Smooth muscle cell (in vitro differentiated cells): ENCODE measurements around the gene TACR1. TPM values are rescaled to one million over a fixed set of nuclear protein-coding genes. Genes with fewer than 3 reads are reported as not detected.
"Not testable (repeated sequence)": the region's sequence is repeated elsewhere in the genome, so short reads cannot be mapped to it uniquely, and the experiment has no call there.

ENCODE experiments used
- DNase-seq: peaks from one replicate; lab custom pipeline; 2025; ENCODE audit not compliant: unreplicated experiment; lab: John Stamatoyannopoulos, UW
- H2AFZ ChIP-seq: fragments of 200-600 bp; sonication (generic); 2 replicates; pipeline ENCODE4 v1.6.0; 2016; ENCODE audit warnings: antibody characterized with exemption, low read depth, mild to moderate bottlenecking
- H3F3A ChIP-seq: fragments of 200-600 bp; sonication (generic); 2 replicates; pipeline ENCODE4 v1.6.0; 2017; ENCODE audit warnings: antibody characterized with exemption, low read depth
- H3K27ac ChIP-seq: fragments of 200-600 bp; sonication (generic); 2 replicates; pipeline ENCODE4 v1.5.1; 2016; ENCODE audit warnings: low read depth, mild to moderate bottlenecking
- H3K27me3 ChIP-seq: fragments of 200-600 bp; sonication (generic); 2 replicates; pipeline ENCODE4 v1.6.1; 2016; ENCODE audit warnings: low read depth, mild to moderate bottlenecking
- H3K36me3 ChIP-seq: fragments of 200-600 bp; sonication (generic); 2 replicates; pipeline ENCODE4 v1.5.1; 2016; ENCODE audit warnings: low read depth
- H3K4me1 ChIP-seq: fragments of 200-600 bp; sonication (generic); 2 replicates; pipeline ENCODE4 v1.5.1; 2016; ENCODE audit warnings: low read depth
- H3K4me2 ChIP-seq: fragments of 200-600 bp; sonication (generic); 2 replicates; pipeline ENCODE4 v1.6.0; 2016; ENCODE audit warnings: mild to moderate bottlenecking
- H3K4me3 ChIP-seq: fragments of 200-600 bp; sonication (generic); 2 replicates; pipeline ENCODE4 v1.5.1; 2016; ENCODE audit warnings: mild to moderate bottlenecking
- H3K79me2 ChIP-seq: fragments of 200-600 bp; sonication (generic); 2 replicates; pipeline ENCODE4 v1.6.0; 2016; ENCODE audit warnings: low read depth, mild to moderate bottlenecking
- H3K9ac ChIP-seq: fragments of 200-600 bp; sonication (generic); 2 replicates; pipeline ENCODE4 v1.6.0; 2016; ENCODE audit warnings: low read depth
- H3K9me3 ChIP-seq: fragments of 200-600 bp; sonication (generic); replicated peaks from 2 replicates; pipeline ENCODE4 v1.5.1; 2016; ENCODE audit warnings: low read depth
- H4K20me1 ChIP-seq: fragments of 200-600 bp; sonication (generic); 2 replicates; pipeline ENCODE4 v1.6.0; 2016; ENCODE audit warnings: low read depth
- CTCF ChIP-seq: fragments of 200-600 bp; sonication (generic); IDR thresholded peaks from 2 replicates; pipeline ENCODE4 v1.5.1; 2017; ENCODE audit warnings: borderline replicate concordance, mild to moderate bottlenecking, antibody characterized with exemption; ENCODE audit not compliant: insufficient read depth, poor library complexity, severe bottlenecking
- WGBS: methylation state at CpG from one replicate; pipeline ENCODE4 v1.1.7; 2016; ENCODE audit warnings: low lambda C conversion rate; 5-methylcytosine and 5-hydroxymethylcytosine counted together
- polyA plus RNA-seq: library from polyadenylated mRNA; unstranded; fragments of >200 nt; fragmentation: Nextera tagmentation; extraction: Ambion mirVana; gene quantifications from 2 replicates; pipeline ENCODE4 v1.2.1, GENCODE V29; 2016
- total RNA-seq: library from RNA; depleted of rRNA; stranded (reverse); fragments of >200 nt; gene quantifications from 2 replicates; pipeline ENCODE4 v1.2.3, GENCODE V29; 2014

TACR1 gene
- total and polyA plus RNA-seq, 2 experiments from 2014 or later: 0.93 to 4.5 TPM

- WGBS: 34% methylated on average over 8 of the region's 8 CpGs
- no peaks in the 10 kb centered on the region for H3K9me3 ChIP-seq
- no peak for DNase-seq
- peak overlapping the region; percentile 36 for H3K9ac ChIP-seq
- TF ChIP-seq CTCF: no peak
- peak overlapping the region; percentile 69 for H3K4me2 ChIP-seq
- H3K4me1 ChIP-seq: no peaks in the 10 kb centered on the region
- H3F3A ChIP-seq: no peaks in the 10 kb centered on the region
- no peaks in the 10 kb centered on the region for H4K20me1 ChIP-seq
- H3K4me3 ChIP-seq: no peak overlapping the region
- no peaks in the 10 kb centered on the region for H3K79me2 ChIP-seq
- no peak overlapping the region for H2AFZ ChIP-seq
- peak overlapping the region; percentile 83 for H3K27ac ChIP-seq
- H3K27me3 ChIP-seq: no peaks in the 10 kb centered on the region
- H3K36me3 ChIP-seq: no peaks in the 10 kb centered on the region
These were observed 133.8 kb downstream of the TACR1 start for GRCh38 chr2:75065402-75066008.

- H3K36me3 ChIP-seq: no peaks in the 10 kb centered on the region
- peak overlapping the region; percentile 36 for H3K9ac ChIP-seq
- peak overlapping the region; percentile 69 for H3K4me2 ChIP-seq
- 50% methylated on average over 8 of the region's 8 CpGs for WGBS
- H3F3A ChIP-seq: no peaks in the 10 kb centered on the region
- no peak overlapping the region for H2AFZ ChIP-seq
- H3K27me3 ChIP-seq: no peaks in the 10 kb centered on the region
- H3K27ac ChIP-seq: peak overlapping the region; percentile 83
- peak; percentile 91 for TF ChIP-seq CTCF
- H3K4me1 ChIP-seq: no peaks in the 10 kb centered on the region
- H3K79me2 ChIP-seq: no peaks in the 10 kb centered on the region
- no peak overlapping the region for H3K4me3 ChIP-seq
- H4K20me1 ChIP-seq: no peaks in the 10 kb centered on the region
- no peaks in the 10 kb centered on the region for H3K9me3 ChIP-seq
- peak; percentile 6 for DNase-seq
These were observed 134.5 kb downstream of the TACR1 start for GRCh38 chr2:75064691-75065396.

- Histone ChIP-seq H2AFZ (no peak overlapping the region), H3K79me2 (no peaks in the 10 kb centered on the region), H3F3A (no peaks in the 10 kb centered on the region), H3K4me3 (no peak overlapping the region), H3K27ac (peak overlapping the region; percentile 83), H3K36me3 (no peaks in the 10 kb centered on the region), H4K20me1 (no peaks in the 10 kb centered on the region), H3K4me1 (no peaks in the 10 kb centered on the region), H3K4me2 (no peak overlapping the region), H3K9me3 (no peaks in the 10 kb centered on the region), H3K27me3 (no peaks in the 10 kb centered on the region), H3K9ac (no peak overlapping the region)
- WGBS: 20% methylated on average over 1 of the region's 1 CpG
- TF ChIP-seq CTCF: no peak
- no peak for DNase-seq
These were observed 135.4 kb downstream of the TACR1 start for GRCh38 chr2:75063906-75064305.

- 86% methylated on average over 1 of the region's 1 CpG for WGBS
- Histone ChIP-seq H3K4me3 (no peak overlapping the region), H4K20me1 (no peaks in the 10 kb centered on the region), H3F3A (no peaks in the 10 kb centered on the region), H3K9me3 (no peaks in the 10 kb centered on the region), H3K79me2 (no peaks in the 10 kb centered on the region), H2AFZ (no peak overlapping the region), H3K27me3 (no peaks in the 10 kb centered on the region), H3K9ac (no peak overlapping the region), H3K4me2 (no peak overlapping the region), H3K27ac (no peak overlapping the region), H3K36me3 (no peaks in the 10 kb centered on the region), H3K4me1 (peaks cover 17% of the 10 kb centered on the region)
- no peak for DNase-seq
- no peak for TF ChIP-seq CTCF
These were observed 140.9 kb downstream of the TACR1 start for GRCh38 chr2:75058427-75058826.

GRCh38 chr2:75057150-75057549, 142.2 kb downstream of the TACR1 start:
- not testable (repeated sequence) for H3K79me2 ChIP-seq, H3K9me3 ChIP-seq, H3K4me2 ChIP-seq, H3F3A ChIP-seq, H3K27ac ChIP-seq, H2AFZ ChIP-seq, H3K36me3 ChIP-seq, H3K4me3 ChIP-seq, H3K9ac ChIP-seq, H4K20me1 ChIP-seq, DNase-seq, H3K27me3 ChIP-seq
- H3K4me1 ChIP-seq: peaks cover 17% of the 10 kb centered on the region
- WGBS: 72% methylated on average over 4 of the region's 5 CpGs
